ENCODE data around the gene TLK1.

- no peak for TF ChIP-seq CTCF (conservative IDR thresholded peaks at IDR 0.05 in 1 of 2, IDR thresholded peaks at IDR 0.05 in 1 of 2; ENCODE audit: low read depth in 1 of 2, low read length in 2 of 2)
- no peak for TF ChIP-seq EZH2 (IDR thresholded peaks at IDR 0.05; ENCODE audit: low read length, missing control alignments)
Measured at GRCh38 chr2:171185941-171186340, 25.2 kb upstream of the TLK1 start.

Measured in fibroblast of lung (primary cell).